ENCODE results near the gene FAM186B. TPM values are rescaled to one million over a fixed set of nuclear protein-coding genes. Genes with fewer than 3 reads are reported as not detected.

The FAM186B gene
- total and polyA plus RNA-seq, 2 experiments from 2014 or later = 0.21 to 0.38 TPM

DNA sequence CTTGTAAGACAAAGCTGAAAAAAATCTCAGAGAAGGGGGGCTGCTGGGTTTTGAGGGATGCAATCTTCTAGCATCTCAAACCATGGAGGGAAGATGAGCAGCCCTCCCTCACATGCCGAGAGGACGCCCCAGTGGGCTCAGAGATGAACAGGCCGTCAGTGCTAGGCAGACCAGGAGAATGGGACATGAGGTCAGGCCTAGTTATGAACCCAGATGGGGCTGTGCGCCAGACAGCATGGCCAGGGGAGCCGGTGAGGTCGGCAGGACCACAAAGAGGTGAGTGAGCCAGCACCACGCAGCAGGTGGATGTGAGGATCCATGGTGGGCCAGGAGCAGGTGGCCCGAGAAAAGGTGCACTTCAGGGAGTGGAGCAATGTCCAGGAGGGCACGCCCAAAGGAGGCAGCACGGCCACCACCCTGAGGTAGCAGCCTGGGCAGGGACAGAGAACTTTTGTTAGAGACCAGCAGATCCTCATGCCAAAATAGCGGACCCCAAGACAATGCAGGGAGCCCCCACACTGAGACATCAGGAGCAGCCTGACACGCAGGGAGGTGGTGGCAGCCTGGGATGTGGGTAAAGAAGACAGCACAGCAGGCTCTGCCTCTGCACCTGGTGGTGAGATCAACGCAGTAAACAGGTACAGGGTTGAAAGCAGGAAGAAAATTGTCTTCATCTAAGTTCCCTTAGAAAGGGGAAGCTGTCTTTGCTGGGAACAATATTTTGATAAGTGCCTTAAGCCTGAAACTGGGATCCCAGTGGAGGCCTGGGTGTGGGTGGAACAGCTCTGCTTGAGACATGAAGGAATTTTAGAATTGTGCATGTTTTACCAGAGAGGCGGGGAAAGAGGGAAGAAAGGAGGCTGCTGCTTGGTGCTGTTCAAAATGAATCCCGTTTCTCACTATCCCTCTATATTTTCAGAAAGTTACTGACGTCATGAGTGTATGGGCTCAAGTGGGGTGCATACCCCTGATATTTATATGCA, 19.7 kb downstream of the FAM186B start:
- no peak overlapping the region for H2AFZ ChIP-seq
- H3K36me3 Mint-ChIP-seq (ENCODE audit: low read depth) = peaks cover 3% of the 10 kb centered on the region; the same call in 2 of the 3 replicates
- peaks cover 12% of the 10 kb centered on the region; the same call in 2 of the 3 replicates for H3K4me1 Mint-ChIP-seq

More for the DNA sequence above, 19.7 kb downstream of the FAM186B start:
- Histone ChIP-seq H3K36me3 (ENCODE audit: insufficient read depth) (no peaks in the 10 kb centered on the region), H4K20me1 (replicated peaks; ENCODE audit: insufficient read depth) (no peaks in the 10 kb centered on the region; the same call in 1 of the 2 replicates), H3K9me2 (ENCODE audit: insufficient read depth) (no peaks in the 10 kb centered on the region), H3K4me3 (no peak overlapping the region), H3F3A (replicated peaks; ENCODE audit: low read depth) (no peaks in the 10 kb centered on the region), H3K27me3 (ENCODE audit: insufficient read depth) (no peaks in the 10 kb centered on the region), H3K4me1 (ENCODE audit: insufficient read depth) (no peaks in the 10 kb centered on the region), H3K27ac (ENCODE audit: low read depth) (no peak overlapping the region; the same call in 1 of the 2 replicates), H3K79me2 (replicated peaks; ENCODE audit: insufficient read depth) (0 out of 2 replicates have a peak, but pooled peaks cover 14% of the 10 kb centered on the region), H3K4me2 (no peak overlapping the region)
- Mint-ChIP-seq H3K4me3 (no peak overlapping the region), H3K27ac (no peak overlapping the region; the same call in 1 of the 2 replicates), H3K9me3 (no peaks in the 10 kb centered on the region), H3K27me3 (ENCODE audit: insufficient read depth, low read depth, poor library complexity) (peaks cover 6% of the 10 kb centered on the region)
- ATAC-seq = no peak; the same call in 2 of the 3 replicates
- no peak for DNase-seq (ENCODE audit: low spot score)
- TF ChIP-seq CREB1 (CRISPR knock-in tag; IDR thresholded peaks at IDR 0.05; ENCODE audit: low read depth) (no peak), STAT1 (IDR thresholded peaks at IDR 0.05; ENCODE audit: unreplicated experiment) (no peak), ZNF331 (CRISPR knock-in tag; IDR thresholded peaks at IDR 0.05; ENCODE audit: low read depth) (no peak), JUNB (IDR thresholded peaks at IDR 0.05; ENCODE audit: unreplicated experiment) (no peak), NANOG (IDR thresholded peaks at IDR 0.05; ENCODE audit: borderline replicate concordance) (no peak), POLR2AphosphoS5 (IDR thresholded peaks at IDR 0.05; ENCODE audit: low read depth) (no peak), EZH2 (IDR thresholded peaks at IDR 0.05; ENCODE audit: low read depth, unreplicated experiment) (no peak), EZH2phosphoT487 (IDR thresholded peaks at IDR 0.05; ENCODE audit: unreplicated experiment) (no peak), ZNF114 (CRISPR knock-in tag; IDR thresholded peaks at IDR 0.05) (no peak)
- TF ChIP-seq, protein P1, sequence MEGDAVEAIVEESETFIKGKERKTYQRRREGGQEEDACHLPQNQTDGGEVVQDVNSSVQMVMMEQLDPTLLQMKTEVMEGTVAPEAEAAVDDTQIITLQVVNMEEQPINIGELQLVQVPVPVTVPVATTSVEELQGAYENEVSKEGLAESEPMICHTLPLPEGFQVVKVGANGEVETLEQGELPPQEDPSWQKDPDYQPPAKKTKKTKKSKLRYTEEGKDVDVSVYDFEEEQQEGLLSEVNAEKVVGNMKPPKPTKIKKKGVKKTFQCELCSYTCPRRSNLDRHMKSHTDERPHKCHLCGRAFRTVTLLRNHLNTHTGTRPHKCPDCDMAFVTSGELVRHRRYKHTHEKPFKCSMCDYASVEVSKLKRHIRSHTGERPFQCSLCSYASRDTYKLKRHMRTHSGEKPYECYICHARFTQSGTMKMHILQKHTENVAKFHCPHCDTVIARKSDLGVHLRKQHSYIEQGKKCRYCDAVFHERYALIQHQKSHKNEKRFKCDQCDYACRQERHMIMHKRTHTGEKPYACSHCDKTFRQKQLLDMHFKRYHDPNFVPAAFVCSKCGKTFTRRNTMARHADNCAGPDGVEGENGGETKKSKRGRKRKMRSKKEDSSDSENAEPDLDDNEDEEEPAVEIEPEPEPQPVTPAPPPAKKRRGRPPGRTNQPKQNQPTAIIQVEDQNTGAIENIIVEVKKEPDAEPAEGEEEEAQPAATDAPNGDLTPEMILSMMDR (conservative IDR thresholded peaks at IDR 0.05; ENCODE audit: low read depth in 2 of 2) = no peak
- TF ChIP-seq, protein P2, sequence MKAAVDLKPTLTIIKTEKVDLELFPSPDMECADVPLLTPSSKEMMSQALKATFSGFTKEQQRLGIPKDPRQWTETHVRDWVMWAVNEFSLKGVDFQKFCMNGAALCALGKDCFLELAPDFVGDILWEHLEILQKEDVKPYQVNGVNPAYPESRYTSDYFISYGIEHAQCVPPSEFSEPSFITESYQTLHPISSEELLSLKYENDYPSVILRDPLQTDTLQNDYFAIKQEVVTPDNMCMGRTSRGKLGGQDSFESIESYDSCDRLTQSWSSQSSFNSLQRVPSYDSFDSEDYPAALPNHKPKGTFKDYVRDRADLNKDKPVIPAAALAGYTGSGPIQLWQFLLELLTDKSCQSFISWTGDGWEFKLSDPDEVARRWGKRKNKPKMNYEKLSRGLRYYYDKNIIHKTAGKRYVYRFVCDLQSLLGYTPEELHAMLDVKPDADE (IDR thresholded peaks at IDR 0.05) = no peak
- TF ChIP-seq, protein P3, sequence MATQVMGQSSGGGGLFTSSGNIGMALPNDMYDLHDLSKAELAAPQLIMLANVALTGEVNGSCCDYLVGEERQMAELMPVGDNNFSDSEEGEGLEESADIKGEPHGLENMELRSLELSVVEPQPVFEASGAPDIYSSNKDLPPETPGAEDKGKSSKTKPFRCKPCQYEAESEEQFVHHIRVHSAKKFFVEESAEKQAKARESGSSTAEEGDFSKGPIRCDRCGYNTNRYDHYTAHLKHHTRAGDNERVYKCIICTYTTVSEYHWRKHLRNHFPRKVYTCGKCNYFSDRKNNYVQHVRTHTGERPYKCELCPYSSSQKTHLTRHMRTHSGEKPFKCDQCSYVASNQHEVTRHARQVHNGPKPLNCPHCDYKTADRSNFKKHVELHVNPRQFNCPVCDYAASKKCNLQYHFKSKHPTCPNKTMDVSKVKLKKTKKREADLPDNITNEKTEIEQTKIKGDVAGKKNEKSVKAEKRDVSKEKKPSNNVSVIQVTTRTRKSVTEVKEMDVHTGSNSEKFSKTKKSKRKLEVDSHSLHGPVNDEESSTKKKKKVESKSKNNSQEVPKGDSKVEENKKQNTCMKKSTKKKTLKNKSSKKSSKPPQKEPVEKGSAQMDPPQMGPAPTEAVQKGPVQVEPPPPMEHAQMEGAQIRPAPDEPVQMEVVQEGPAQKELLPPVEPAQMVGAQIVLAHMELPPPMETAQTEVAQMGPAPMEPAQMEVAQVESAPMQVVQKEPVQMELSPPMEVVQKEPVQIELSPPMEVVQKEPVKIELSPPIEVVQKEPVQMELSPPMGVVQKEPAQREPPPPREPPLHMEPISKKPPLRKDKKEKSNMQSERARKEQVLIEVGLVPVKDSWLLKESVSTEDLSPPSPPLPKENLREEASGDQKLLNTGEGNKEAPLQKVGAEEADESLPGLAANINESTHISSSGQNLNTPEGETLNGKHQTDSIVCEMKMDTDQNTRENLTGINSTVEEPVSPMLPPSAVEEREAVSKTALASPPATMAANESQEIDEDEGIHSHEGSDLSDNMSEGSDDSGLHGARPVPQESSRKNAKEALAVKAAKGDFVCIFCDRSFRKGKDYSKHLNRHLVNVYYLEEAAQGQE (IDR thresholded peaks at IDR 0.05; ENCODE audit: unreplicated experiment) = no peak
- TF ChIP-seq, protein P4, sequence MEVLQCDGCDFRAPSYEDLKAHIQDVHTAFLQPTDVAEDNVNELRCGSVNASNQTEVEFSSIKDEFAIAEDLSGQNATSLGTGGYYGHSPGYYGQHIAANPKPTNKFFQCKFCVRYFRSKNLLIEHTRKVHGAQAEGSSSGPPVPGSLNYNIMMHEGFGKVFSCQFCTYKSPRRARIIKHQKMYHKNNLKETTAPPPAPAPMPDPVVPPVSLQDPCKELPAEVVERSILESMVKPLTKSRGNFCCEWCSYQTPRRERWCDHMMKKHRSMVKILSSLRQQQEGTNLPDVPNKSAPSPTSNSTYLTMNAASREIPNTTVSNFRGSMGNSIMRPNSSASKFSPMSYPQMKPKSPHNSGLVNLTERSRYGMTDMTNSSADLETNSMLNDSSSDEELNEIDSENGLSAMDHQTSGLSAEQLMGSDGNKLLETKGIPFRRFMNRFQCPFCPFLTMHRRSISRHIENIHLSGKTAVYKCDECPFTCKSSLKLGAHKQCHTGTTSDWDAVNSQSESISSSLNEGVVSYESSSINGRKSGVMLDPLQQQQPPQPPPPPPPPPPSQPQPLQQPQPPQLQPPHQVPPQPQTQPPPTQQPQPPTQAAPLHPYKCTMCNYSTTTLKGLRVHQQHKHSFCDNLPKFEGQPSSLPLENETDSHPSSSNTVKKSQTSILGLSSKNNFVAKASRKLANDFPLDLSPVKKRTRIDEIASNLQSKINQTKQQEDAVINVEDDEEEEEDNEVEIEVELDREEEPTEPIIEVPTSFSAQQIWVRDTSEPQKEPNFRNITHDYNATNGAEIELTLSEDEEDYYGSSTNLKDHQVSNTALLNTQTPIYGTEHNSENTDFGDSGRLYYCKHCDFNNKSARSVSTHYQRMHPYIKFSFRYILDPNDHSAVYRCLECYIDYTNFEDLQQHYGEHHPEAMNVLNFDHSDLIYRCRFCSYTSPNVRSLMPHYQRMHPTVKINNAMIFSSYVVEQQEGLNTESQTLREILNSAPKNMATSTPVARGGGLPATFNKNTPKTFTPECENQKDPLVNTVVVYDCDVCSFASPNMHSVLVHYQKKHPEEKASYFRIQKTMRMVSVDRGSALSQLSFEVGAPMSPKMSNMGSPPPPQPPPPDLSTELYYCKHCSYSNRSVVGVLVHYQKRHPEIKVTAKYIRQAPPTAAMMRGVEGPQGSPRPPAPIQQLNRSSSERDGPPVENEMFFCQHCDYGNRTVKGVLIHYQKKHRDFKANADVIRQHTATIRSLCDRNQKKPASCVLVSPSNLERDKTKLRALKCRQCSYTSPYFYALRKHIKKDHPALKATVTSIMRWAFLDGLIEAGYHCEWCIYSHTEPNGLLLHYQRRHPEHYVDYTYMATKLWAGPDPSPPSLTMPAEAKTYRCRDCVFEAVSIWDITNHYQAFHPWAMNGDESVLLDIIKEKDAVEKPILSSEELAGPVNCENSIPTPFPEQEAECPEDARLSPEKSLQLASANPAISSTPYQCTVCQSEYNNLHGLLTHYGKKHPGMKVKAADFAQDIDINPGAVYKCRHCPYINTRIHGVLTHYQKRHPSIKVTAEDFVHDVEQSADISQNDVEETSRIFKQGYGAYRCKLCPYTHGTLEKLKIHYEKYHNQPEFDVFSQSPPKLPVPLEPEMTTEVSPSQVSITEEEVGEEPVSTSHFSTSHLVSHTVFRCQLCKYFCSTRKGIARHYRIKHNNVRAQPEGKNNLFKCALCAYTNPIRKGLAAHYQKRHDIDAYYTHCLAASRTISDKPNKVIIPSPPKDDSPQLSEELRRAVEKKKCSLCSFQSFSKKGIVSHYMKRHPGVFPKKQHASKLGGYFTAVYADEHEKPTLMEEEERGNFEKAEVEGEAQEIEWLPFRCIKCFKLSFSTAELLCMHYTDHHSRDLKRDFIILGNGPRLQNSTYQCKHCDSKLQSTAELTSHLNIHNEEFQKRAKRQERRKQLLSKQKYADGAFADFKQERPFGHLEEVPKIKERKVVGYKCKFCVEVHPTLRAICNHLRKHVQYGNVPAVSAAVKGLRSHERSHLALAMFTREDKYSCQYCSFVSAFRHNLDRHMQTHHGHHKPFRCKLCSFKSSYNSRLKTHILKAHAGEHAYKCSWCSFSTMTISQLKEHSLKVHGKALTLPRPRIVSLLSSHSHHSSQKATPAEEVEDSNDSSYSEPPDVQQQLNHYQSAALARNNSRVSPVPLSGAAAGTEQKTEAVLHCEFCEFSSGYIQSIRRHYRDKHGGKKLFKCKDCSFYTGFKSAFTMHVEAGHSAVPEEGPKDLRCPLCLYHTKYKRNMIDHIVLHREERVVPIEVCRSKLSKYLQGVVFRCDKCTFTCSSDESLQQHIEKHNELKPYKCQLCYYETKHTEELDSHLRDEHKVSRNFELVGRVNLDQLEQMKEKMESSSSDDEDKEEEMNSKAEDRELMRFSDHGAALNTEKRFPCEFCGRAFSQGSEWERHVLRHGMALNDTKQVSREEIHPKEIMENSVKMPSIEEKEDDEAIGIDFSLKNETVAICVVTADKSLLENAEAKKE (CRISPR knock-in tag; IDR thresholded peaks at IDR 0.05) = no peak

Measured in GM23338 (cell line).